NT2/D1 (cell line): ENCODE results near the gene STX7.

Experiments
- DNase-seq: peaks from one replicate; pipeline ENCODE4 v3.0.0-alpha.2; 2011; ENCODE audit warnings: low read depth, low spot score
- H3K27me3 ChIP-seq: 2 replicates; pipeline ENCODE4 v1.6.0; 2011; ENCODE audit warnings: mild to moderate bottlenecking; ENCODE audit not compliant: insufficient read length, insufficient read depth
- H3K36me3 ChIP-seq: 2 replicates; pipeline ENCODE4 v1.6.1; 2011; ENCODE audit warnings: mild to moderate bottlenecking, low read length, mixed read lengths; ENCODE audit not compliant: insufficient read depth, insufficient read length
- H3K4me1 ChIP-seq: 2 replicates; pipeline ENCODE4 v1.5.1; 2011; ENCODE audit not compliant: insufficient read depth, insufficient read length
- H3K4me3 ChIP-seq: 2 replicates; pipeline ENCODE4 v1.5.1; 2011; ENCODE audit warnings: low read depth; ENCODE audit not compliant: insufficient read length
- H3K9ac ChIP-seq: 2 replicates; pipeline ENCODE4 v1.6.0; 2011; ENCODE audit warnings: low read depth; ENCODE audit not compliant: insufficient read length
- H3K9me3 ChIP-seq: 2 replicates; pipeline ENCODE4 v1.5.1; 2011; ENCODE audit warnings: mild to moderate bottlenecking, low read length; ENCODE audit not compliant: insufficient read depth
- SUZ12 ChIP-seq: IDR thresholded peaks from 2 replicates; pipeline ENCODE4 v1.6.1; 2011; ENCODE audit not compliant: insufficient read length, insufficient read depth; ENCODE audit errors: extremely low read depth
- YY1 ChIP-seq: IDR thresholded peaks from 2 replicates; pipeline ENCODE4 v1.6.1; 2011; ENCODE audit not compliant: insufficient read length, insufficient read depth
- ZNF274 ChIP-seq: IDR thresholded peaks from 2 replicates; pipeline ENCODE4 v1.6.1; 2011; ENCODE audit warnings: mild to moderate bottlenecking, low read depth, low read length

Gene STX7

DNA sequence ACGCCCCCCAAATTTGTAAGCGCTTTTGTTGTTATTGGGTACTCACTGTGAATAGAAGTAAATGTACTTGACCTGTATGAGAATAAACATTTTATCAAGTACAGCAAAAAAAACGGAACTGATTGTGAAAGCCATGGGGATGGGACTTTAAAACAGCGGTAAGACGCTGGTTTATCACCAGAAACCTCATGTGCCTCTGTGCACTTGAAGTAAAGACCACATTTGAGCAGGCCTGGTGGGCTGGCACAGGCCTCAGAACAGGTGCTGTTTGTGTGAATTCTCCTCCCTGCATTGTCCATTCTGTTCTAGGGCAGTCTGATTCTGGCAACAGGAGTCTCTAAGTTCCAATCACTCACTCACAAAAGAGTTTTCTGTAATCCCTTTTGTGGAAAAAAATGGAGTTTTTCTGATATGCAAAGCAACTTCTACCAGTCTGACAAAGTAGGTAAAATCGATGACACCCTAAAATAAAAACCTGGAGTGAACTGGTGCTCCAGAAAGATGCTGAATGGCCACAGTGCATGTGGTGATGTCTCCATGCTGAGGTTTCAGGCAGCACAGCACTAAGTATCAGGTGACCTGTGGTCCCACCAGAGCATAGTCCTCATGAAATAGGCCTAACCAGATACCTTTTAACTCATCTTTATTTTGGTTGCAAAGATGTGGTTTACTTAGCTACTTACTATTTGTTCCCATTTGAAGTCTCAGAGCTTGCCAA is 53.9 kb downstream of the STX7 start:
- H3K9ac ChIP-seq, result no peak overlapping the region
- H3K4me3 ChIP-seq, result no peak overlapping the region
- H3K9me3 ChIP-seq, result no peaks in the 10 kb centered on the region
- no peaks in the 10 kb centered on the region for H3K4me1 ChIP-seq
- H3K36me3 ChIP-seq, result peaks cover 55% of the 10 kb centered on the region
- DNase-seq, result no peak
- no peaks in the 10 kb centered on the region for H3K27me3 ChIP-seq
- TF ChIP-seq SUZ12 (no peak), ZNF274 (no peak), YY1 (no peak)

- DNase-seq, result no peak
- H3K4me3 ChIP-seq, result no peak overlapping the region
- no peaks in the 10 kb centered on the region for H3K9me3 ChIP-seq
- TF ChIP-seq YY1 (no peak), ZNF274 (no peak), SUZ12 (no peak)
- no peaks in the 10 kb centered on the region for H3K4me1 ChIP-seq
- H3K36me3 ChIP-seq, result peaks cover 32% of the 10 kb centered on the region
- no peak overlapping the region for H3K9ac ChIP-seq
- no peaks in the 10 kb centered on the region for H3K27me3 ChIP-seq
Measured at GRCh38 chr6:132456700-132457143, 56.2 kb downstream of the STX7 start.

- Histone ChIP-seq H3K9ac (no peak overlapping the region), H3K36me3 (no peaks in the 10 kb centered on the region), H3K27me3 (no peaks in the 10 kb centered on the region), H3K4me3 (no peak overlapping the region), H3K4me1 (no peaks in the 10 kb centered on the region), H3K9me3 (0 out of 2 replicates have a peak, but pooled peaks cover 6% of the 10 kb centered on the region)
- TF ChIP-seq SUZ12 (no peak), ZNF274 (no peak)
- no peak for DNase-seq
Measured at GRCh38 chr6:132446855-132447241, 66.1 kb downstream of the STX7 start.

DNA sequence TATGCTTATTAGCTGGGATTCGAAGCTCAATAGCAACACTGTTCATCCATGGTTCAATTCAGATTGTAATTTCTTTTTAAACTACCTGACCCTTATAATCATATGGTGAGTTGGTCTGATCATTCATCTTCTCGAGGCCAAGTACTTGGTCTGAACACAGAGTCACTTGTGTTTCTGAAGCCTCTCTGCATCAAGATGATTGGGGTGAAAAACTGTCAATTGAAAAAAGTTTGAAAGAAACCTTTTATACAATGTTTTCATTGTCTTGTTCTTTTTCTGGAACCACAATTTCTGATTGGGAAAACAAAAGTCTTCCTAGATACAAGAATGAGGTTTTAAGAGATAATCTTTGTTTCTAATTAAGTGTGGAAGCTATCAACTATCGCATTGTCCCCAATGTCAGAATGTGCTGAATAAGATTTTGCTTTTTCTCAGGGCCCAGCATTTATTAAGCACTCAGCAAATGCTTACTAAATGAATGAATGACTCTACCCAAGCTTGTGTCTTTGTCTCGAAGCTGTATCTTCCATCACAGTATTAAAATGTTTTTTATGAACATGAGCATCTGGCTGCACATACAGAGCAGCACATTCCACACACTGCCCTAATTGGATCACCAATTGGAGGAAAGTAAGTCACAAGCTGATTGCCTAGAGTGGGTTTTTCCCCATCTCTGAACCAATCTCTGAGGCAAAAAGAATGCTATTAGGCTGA is 66.6 kb downstream of the STX7 start:
- TF ChIP-seq YY1, result no peak
- TF ChIP-seq ZNF274, result no peak
- TF ChIP-seq SUZ12, result no peak
- DNase-seq, result no peak
- H3K9me3 ChIP-seq, result 0 out of 2 replicates have a peak, but pooled peaks cover 10% of the 10 kb centered on the region
- H3K4me3 ChIP-seq, result no peak overlapping the region
- H3K4me1 ChIP-seq, result no peaks in the 10 kb centered on the region
- no peaks in the 10 kb centered on the region for H3K27me3 ChIP-seq
- H3K36me3 ChIP-seq, result no peaks in the 10 kb centered on the region
- H3K9ac ChIP-seq, result no peak overlapping the region

DNA sequence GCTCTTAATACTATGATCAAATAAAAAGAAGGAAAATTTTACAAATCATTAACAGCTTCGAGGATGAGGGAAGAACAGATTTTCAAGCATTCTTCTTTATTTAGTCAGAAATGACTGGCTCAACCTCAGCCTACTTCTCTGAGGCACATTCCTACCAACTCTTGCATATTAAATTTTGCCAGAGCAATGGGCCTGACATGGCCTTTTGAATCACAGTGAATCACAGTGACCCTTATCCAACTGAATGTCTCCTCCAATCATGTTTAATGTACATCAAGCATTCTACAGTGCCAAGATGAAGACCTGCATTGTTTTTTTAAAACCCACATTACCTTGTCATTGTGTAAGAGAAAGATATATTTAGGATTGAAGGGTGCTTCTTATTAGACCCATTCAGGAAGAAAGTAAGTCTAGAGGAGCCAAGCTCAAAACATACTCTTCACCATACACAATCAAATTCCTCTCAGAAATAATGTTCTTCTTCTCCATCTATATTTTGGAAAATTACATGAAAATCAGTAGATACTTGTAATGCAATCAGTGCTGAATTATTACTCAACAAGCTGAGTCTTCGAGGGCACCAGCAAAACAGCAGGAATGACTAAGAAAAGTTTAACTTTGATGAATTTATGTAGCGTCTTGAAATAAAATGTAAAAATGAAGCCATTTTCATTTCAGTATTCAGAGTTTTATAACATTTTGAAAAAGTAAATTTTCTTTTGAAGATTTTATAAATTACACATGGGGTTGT is 67.5 kb downstream of the STX7 start:
- TF ChIP-seq SUZ12, result no peak
- TF ChIP-seq ZNF274, result no peak
- no peak for TF ChIP-seq YY1
- Histone ChIP-seq H3K9me3 (0 out of 2 replicates have a peak, but pooled peaks cover 10% of the 10 kb centered on the region), H3K4me1 (no peaks in the 10 kb centered on the region), H3K36me3 (no peaks in the 10 kb centered on the region), H3K9ac (no peak overlapping the region), H3K27me3 (no peaks in the 10 kb centered on the region), H3K4me3 (no peak overlapping the region)
- no peak for DNase-seq

DNA sequence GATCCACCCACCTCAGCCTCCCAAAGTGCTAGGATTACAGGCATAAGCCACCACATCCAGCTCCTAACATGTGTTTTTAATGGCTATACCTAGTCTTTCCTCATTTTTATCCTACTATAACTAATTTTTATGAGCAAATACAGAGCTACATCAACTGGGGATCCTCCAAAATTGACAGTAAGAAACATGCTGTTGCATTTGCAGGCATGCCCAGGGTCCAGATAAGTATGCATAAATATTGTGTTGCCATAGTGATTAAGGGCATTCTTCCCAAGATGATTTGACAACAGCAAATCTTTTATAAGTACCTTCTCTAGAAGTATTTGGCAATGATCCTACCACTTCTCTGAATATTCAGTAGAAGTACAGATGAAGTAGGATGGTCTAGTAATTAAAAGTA is 69.7 kb downstream of the STX7 start:
- no peak for TF ChIP-seq ZNF274
- TF ChIP-seq YY1, result no peak
- TF ChIP-seq SUZ12, result no peak
- Histone ChIP-seq H3K36me3 (no peaks in the 10 kb centered on the region), H3K9ac (no peak overlapping the region), H3K27me3 (no peaks in the 10 kb centered on the region), H3K4me3 (no peak overlapping the region), H3K4me1 (no peaks in the 10 kb centered on the region), H3K9me3 (0 out of 2 replicates have a peak, but pooled peaks cover 10% of the 10 kb centered on the region)
- DNase-seq, result no peak

- Histone ChIP-seq H3K4me3 (no peak overlapping the region), H3K4me1 (no peaks in the 10 kb centered on the region), H3K36me3 (no peaks in the 10 kb centered on the region), H3K27me3 (no peaks in the 10 kb centered on the region), H3K9ac (no peak overlapping the region), H3K9me3 (no peaks in the 10 kb centered on the region)
- no peak for DNase-seq
- TF ChIP-seq SUZ12 (no peak), ZNF274 (no peak), YY1 (no peak)
Measured at GRCh38 chr6:132430110-132430509, 82.8 kb downstream of the STX7 start.
